Left renal cortex interstitium (tissue), 4 donors: ENCODE results near the gene BANP. TPM values are rescaled to one million over a fixed set of nuclear protein-coding genes. Genes with fewer than 3 reads are reported as not detected.
"Not testable (repeated sequence)": the region's sequence is repeated elsewhere in the genome, so short reads cannot be mapped to it uniquely, and the experiment has no call there.

Source experiments
- DNase-seq, 4 donors: peaks; one replicate each; pipeline ENCODE4 v3.0.0-alpha.2; 2013; ENCODE audit warnings: low read depth in 4 of 4, low spot score in 2 of 4, missing footprints in 1 of 4
- polyA plus RNA-seq, 4 donors: library from polyadenylated mRNA; unstranded; fragments of 120-200 nt; gene quantifications; one replicate each; pipeline ENCODE4 v1.2.1, GENCODE V29; 2013; ENCODE audit not compliant: insufficient read length in 4 of 4

Gene BANP
- polyA plus RNA-seq, 4 donors, result 22.6 to 32.9 (median 29.2) TPM

GRCh38 chr16:88041506-88041905, 90.3 kb downstream of the BANP start:
- not testable (repeated sequence) for DNase-seq

- not testable (repeated sequence) for DNase-seq
These were observed 90.8 kb downstream of the BANP start for GRCh38 chr16:88041986-88042562.

- not testable (repeated sequence) for DNase-seq
These were observed 92.1 kb downstream of the BANP start for GRCh38 chr16:88043208-88043910.

- DNase-seq, result not testable (repeated sequence)
These were observed 92.9 kb downstream of the BANP start for GRCh38 chr16:88044121-88044581.

- DNase-seq, result not testable (repeated sequence)
These were observed 94.1 kb downstream of the BANP start for GRCh38 chr16:88045361-88045760.

- no peak for DNase-seq
These were observed 94.6 kb downstream of the BANP start for GRCh38 chr16:88045820-88046303.

GRCh38 chr16:88047462-88047861, 96.2 kb downstream of the BANP start:
- DNase-seq, result no peak

- DNase-seq, result no peak
These were observed 97.8 kb downstream of the BANP start for GRCh38 chr16:88048985-88049384.

- no peak for DNase-seq
These were observed 98.6 kb downstream of the BANP start for GRCh38 chr16:88049561-88050545.

GRCh38 chr16:88050952-88051660, 99.9 kb downstream of the BANP start:
- DNase-seq, result no peak

GRCh38 chr16:88052661-88053060, 101.4 kb downstream of the BANP start:
- no peak for DNase-seq

- not testable (repeated sequence) for DNase-seq
These were observed 102.2 kb downstream of the BANP start for GRCh38 chr16:88053479-88053878.

- DNase-seq, result no peak
These were observed 104.1 kb downstream of the BANP start for GRCh38 chr16:88055356-88055755.

- no peak for DNase-seq
These were observed 105.0 kb downstream of the BANP start for GRCh38 chr16:88056212-88056611.

GRCh38 chr16:88057656-88058055, 106.4 kb downstream of the BANP start:
- no peak for DNase-seq

- no peak for DNase-seq
These were observed 106.9 kb downstream of the BANP start for GRCh38 chr16:88058136-88058535.

GRCh38 chr16:88058817-88059216, 107.6 kb downstream of the BANP start:
- no peak for DNase-seq

- DNase-seq, result no peak
These were observed 108.6 kb downstream of the BANP start for GRCh38 chr16:88059701-88060386.

- no peak for DNase-seq
These were observed 109.4 kb downstream of the BANP start for GRCh38 chr16:88060524-88061219.
